Thoracic aorta (tissue), 2 donors: ENCODE results near the gene CHRNB1. TPM values are rescaled to one million over a fixed set of nuclear protein-coding genes. Genes with fewer than 3 reads are reported as not detected.

Experiments used
- ATAC-seq: fragments of 150-250 bp; one replicate; pipeline ENCODE4 v1.8.0; 2017; ENCODE audit warnings: low read depth; ENCODE audit not compliant: insufficient number of reproducible peaks, low FRiP score
- DNase-seq: peaks from one replicate; pipeline ENCODE4 v3.0.0-alpha.2; 2020; ENCODE audit warnings: low spot score
- H3K27ac ChIP-seq, 2 donors: fragments of 200-600 bp; sonication (generic); 1 replicate in 1 of 2; 2 replicates in 1 of 2; pipeline ENCODE4 v1.5.1; 2016; ENCODE audit warnings: mild to moderate bottlenecking in 2 of 2, moderate library complexity in 2 of 2
- H3K27me3 ChIP-seq: fragments of 200-600 bp; sonication (generic); replicated peaks from 2 replicates; pipeline ENCODE4 v1.6.0; 2016; ENCODE audit warnings: mild to moderate bottlenecking; ENCODE audit not compliant: insufficient read depth
- H3K36me3 ChIP-seq: fragments of 200-600 bp; sonication (generic); one replicate; pipeline ENCODE4 v1.5.1; 2016
- H3K4me1 ChIP-seq, 2 donors: fragments of 200-600 bp; sonication (generic); 1 replicate in 1 of 2; 2 replicates in 1 of 2; pipeline versions ENCODE4 v1.5.1 to v1.6.0; 2016; ENCODE audit warnings: low read depth in 2 of 2, mild to moderate bottlenecking in 1 of 2; ENCODE audit not compliant: control insufficient read depth in 1 of 2
- H3K4me3 ChIP-seq: fragments of 200-600 bp; sonication (generic); 2 replicates; pipeline ENCODE4 v1.5.1; 2016; ENCODE audit warnings: mild to moderate bottlenecking
- H3K9me3 ChIP-seq: fragments of 200-600 bp; sonication (generic); 2 replicates; pipeline ENCODE4 v1.5.1; 2016
- total RNA-seq, 2 donors: library from RNA; depleted of rRNA; stranded (reverse); fragments of >200 nt; gene quantifications; one replicate each; pipeline versions ENCODE4 v1.1.0 to v1.2.3, GENCODE V29; 2016
- TF ChIP-seq, protein P1 (sequence below): fragments of 200-600 bp; sonication (generic); IDR thresholded peaks from one replicate; pipeline ENCODE4 v1.5.1; 2019; ENCODE audit warnings: antibody characterized with exemption

Gene CHRNB1
- total RNA-seq, 2 donors from 2014 or later, result 11.6 to 17.6 TPM

DNA sequence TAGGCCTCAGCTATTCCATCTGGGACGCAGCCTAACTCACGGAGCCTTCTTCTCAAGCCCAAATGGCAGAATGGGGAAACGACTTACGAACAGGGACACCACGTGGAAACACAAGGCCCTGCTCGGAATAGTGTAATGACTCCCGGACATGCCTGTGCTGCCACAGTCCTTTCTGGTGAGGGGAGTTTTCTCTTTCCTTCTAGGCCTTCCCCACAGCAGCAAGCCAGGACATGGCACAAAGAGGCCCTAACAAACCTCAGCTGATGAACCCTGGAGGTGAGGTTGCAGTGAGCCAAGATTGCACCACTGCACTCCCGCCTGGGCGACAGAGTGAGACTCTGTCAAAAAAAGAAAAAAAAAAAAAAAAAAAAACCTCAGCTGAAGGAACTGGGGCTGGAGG is 19.2 kb downstream of the CHRNB1 start:
- Histone ChIP-seq H3K4me3 (no peak overlapping the region), H3K4me1 (peaks cover 6 to 22% of the 10 kb centered on the region in 2 donors), H3K27me3 (no peaks in the 10 kb centered on the region), H3K27ac (no peak overlapping the region), H3K9me3 (no peaks in the 10 kb centered on the region), H3K36me3 (peaks cover 37% of the 10 kb centered on the region)
- DNase-seq (no peak), ATAC-seq (no peak)
- TF ChIP-seq, protein P1, sequence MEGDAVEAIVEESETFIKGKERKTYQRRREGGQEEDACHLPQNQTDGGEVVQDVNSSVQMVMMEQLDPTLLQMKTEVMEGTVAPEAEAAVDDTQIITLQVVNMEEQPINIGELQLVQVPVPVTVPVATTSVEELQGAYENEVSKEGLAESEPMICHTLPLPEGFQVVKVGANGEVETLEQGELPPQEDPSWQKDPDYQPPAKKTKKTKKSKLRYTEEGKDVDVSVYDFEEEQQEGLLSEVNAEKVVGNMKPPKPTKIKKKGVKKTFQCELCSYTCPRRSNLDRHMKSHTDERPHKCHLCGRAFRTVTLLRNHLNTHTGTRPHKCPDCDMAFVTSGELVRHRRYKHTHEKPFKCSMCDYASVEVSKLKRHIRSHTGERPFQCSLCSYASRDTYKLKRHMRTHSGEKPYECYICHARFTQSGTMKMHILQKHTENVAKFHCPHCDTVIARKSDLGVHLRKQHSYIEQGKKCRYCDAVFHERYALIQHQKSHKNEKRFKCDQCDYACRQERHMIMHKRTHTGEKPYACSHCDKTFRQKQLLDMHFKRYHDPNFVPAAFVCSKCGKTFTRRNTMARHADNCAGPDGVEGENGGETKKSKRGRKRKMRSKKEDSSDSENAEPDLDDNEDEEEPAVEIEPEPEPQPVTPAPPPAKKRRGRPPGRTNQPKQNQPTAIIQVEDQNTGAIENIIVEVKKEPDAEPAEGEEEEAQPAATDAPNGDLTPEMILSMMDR, result no peak

DNA sequence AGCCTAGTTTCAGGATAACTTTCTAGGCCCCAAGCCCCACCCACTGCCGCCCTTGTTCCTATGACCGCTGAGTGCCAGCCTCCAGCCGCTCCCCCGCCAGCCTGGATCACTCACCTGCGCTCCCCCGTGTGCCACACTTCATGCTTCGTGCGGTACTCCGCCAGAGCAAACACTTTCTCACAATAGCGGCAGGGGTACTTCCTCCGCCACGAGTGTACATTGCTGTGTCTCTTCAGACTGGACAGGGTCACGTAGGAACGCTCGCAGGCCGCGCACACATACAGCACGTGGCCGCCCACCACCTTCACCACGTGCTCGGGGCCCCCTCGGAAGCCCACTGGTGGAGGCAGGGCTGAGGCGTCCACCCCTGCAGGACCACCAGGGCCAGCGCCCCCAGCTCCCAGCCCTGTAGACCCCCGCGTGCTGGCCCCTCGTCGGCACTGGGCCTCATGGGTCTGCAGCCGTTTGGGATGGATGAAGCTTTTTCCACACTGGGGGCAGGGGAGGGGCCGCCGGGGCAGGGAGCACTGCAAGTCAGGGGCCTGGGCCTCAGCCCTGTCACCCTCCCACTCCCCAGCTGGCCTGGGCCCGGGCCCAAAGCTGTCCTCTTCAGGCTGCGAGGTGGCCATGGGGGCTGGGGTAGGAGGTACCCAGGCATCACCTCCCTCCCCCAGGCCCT is 20.9 kb downstream of the CHRNB1 start:
- no peak for DNase-seq
- Histone ChIP-seq H3K27ac (no peak overlapping the region), H3K9me3 (no peaks in the 10 kb centered on the region), H3K4me3 (no peak overlapping the region), H3K36me3 (peaks cover 37% of the 10 kb centered on the region), H3K4me1 (peaks cover 6 to 32% of the 10 kb centered on the region in 2 donors), H3K27me3 (no peaks in the 10 kb centered on the region)
- no peak for ATAC-seq
- TF ChIP-seq, protein P1, result no peak

DNA sequence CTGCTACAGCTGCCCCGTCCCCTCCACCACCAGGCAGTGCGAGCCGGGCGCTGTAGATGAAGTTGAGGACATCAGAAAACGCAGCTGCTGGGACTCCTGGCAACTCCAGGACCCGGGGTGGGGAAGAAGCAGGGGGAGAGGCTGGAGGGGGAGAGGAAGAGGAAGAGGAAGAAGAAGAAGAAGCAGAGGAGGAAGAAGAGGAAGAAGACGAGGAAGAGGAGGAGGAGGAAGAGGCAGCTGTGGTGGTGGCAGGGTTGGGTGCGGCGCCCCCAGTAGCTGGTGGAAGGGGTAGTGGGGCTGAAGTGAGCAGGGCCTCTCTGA is 21.4 kb downstream of the CHRNB1 start:
- H3K27ac ChIP-seq, result peak overlapping the region in 1 of 2 donors; percentile 13
- H3K27me3 ChIP-seq, result no peaks in the 10 kb centered on the region
- H3K9me3 ChIP-seq, result no peaks in the 10 kb centered on the region
- peaks cover 33% of the 10 kb centered on the region for H3K36me3 ChIP-seq
- peaks cover 8 to 34% of the 10 kb centered on the region in 2 donors for H3K4me1 ChIP-seq
- H3K4me3 ChIP-seq, result no peak overlapping the region
- no peak for DNase-seq
- ATAC-seq, result no peak
- TF ChIP-seq, protein P1, result no peak

DNA sequence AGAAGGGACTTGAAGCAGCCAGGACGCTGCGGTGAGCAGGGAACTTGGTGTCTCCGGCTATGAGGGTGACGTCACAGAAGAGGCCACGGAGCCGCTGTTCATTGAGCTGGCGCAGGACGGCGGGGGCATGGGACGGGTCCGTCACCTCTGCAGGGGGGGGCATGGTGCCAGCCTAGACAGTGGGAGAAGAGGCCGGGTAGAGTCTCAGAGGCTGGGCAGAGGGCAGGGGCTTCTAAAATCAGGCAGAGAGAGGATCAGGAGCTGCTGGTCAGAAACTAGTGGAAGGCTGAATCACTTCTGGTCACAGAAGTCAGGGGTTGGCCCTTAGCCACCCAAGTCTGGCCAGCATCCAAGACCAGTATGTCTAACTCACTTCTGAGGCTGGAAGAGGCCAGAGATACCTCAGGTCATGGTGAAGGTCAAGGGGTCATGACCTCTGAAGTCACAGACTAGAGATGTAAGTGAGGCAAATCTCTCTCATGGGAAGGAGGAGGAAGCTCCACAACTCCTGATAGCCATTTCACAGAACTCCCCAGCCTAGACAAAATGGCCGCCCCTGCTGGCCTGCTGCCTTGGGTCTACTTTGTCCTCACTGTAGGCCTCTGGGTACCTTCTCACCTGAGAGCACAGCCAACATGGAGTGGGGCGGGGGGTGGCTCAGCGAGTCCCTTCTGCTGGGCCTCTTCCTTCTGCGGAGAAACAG is 21.9 kb downstream of the CHRNB1 start:
- no peaks in the 10 kb centered on the region for H3K9me3 ChIP-seq
- H3K4me3 ChIP-seq, result no peak overlapping the region
- H3K4me1 ChIP-seq, result peaks cover 8 to 37% of the 10 kb centered on the region in 2 donors
- H3K27ac ChIP-seq, result peak overlapping the region in 1 of 2 donors; percentile 13
- TF ChIP-seq, protein P1, result no peak
- no peak for DNase-seq
- no peak for ATAC-seq
- no peaks in the 10 kb centered on the region for H3K27me3 ChIP-seq
- H3K36me3 ChIP-seq, result peaks cover 30% of the 10 kb centered on the region

DNA sequence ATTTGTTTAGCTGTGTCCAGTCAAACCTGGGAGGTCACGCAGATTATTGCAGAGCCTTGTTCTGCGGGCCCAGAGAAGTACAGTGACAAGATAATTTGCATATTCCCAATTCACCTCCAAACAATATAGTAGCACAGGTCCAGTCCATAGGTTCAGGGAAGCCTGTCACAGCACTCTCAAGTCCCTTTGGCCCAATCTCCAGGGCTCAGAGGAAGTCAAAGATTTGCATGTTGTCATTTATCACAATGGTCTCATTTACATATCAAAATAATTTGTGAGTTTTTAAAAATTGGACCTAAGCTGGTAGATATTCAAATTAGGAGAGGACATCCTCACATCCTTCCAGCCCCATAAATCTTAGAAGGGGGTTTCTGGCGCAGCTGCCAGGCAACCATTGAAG is 22.6 kb downstream of the CHRNB1 start:
- Histone ChIP-seq H3K4me3 (no peak overlapping the region), H3K27me3 (no peaks in the 10 kb centered on the region), H3K27ac (peak overlapping the region in 1 of 2 donors; percentile 13), H3K4me1 (peaks cover 8 to 44% of the 10 kb centered on the region in 2 donors), H3K9me3 (no peaks in the 10 kb centered on the region), H3K36me3 (peaks cover 23% of the 10 kb centered on the region)
- TF ChIP-seq, protein P1, result no peak
- ATAC-seq, result no peak
- no peak for DNase-seq
